ENCODE measurements around the gene CTU2.

CTU2 gene

GRCh38 chr16:88686439-88687253, 19.7 kb upstream of the CTU2 start, which contains the start of gene SNAI3:
TSS of gene SNAI3 (minus strand) at chr16:88686507. CDS start at chr16:88686406, 101 bp downstream.
- H3K9me3 ChIP-seq (ENCODE audit: control extremely low read depth in 1 of 5, control insufficient read depth in 4 of 5, insufficient read depth in 2 of 5, low read depth in 1 of 5, low read length in 4 of 5), result no peaks in the 10 kb centered on the region
- ChIA-PET POLR2A (interaction anchor here (0.5 to 2.1 kb wide), 5 partner anchors 14 to 29 kb away, joined by 3 to 11 read pairs (median 4); no protein-coding TSS in a partner anchor), CTCF (interaction anchor here (3.2 to 3.3 kb wide), 2 partner anchors 14 to 18 kb away, joined by 11 to 24 read pairs; no protein-coding TSS in a partner anchor)
- H3K27ac ChIP-seq (ENCODE audit: insufficient read depth in 1 of 2, low read depth in 1 of 2, low read length in 2 of 2, poor library complexity in 1 of 2, severe bottlenecking in 2 of 2), result no peak within 1 kb of the TSS
- peak; percentile 54 to 61 (median 58) for DNase-seq
- H3K27me3 ChIP-seq (replicated peaks in 2 of 5; ENCODE audit: control insufficient read depth in 4 of 5, insufficient read depth in 5 of 5, low read length in 4 of 5), result no peaks in the 10 kb centered on the region
- peaks cover 2 to 64% (median 41%) of the 10 kb centered on the region in 4 experiments for H3K4me1 ChIP-seq (ENCODE audit: control extremely low read depth in 1 of 4, control insufficient read depth in 4 of 4, insufficient read depth in 4 of 4, low read length in 3 of 4)
- WGBS (ENCODE audit: insufficient coverage), result 16% methylated on average over 46 of the region's 65 CpGs
- peak within 1 kb of the TSS; percentile 43 to 87 (median 74) for H3K4me3 ChIP-seq (ENCODE audit: control insufficient read depth in 1 of 7, extremely low read depth in 1 of 7, insufficient read depth in 4 of 7, low read depth in 2 of 7, low read length in 6 of 7)
- H3K36me3 ChIP-seq (ENCODE audit: control insufficient read depth in 4 of 4, insufficient read depth in 4 of 4, low read length in 3 of 4), result no peaks in the 10 kb centered on the region

DNA sequence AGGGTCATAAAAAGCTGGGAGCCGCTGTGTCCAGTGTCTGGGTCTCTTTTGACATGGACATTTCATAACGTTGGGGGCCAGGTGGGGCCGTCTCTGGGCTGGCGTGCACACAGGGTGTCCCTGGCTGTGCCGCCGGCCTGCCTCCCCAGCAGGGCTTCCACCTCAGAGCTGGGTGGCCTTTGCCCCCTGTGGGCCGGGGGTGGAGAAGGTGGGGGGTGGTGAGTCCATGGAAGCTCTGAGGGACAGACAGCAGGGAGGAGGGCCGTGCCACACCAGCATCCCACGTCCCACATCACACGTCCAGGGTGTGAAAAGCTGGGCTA, 19.1 kb upstream of the CTU2 start:
- WGBS (ENCODE audit: insufficient coverage), result 81% methylated on average over 3 of the region's 10 CpGs
- H3K4me1 ChIP-seq (ENCODE audit: control extremely low read depth in 1 of 4, control insufficient read depth in 4 of 4, insufficient read depth in 4 of 4, low read length in 3 of 4), result peaks cover 4 to 64% (median 40%) of the 10 kb centered on the region in 4 experiments
- DNase-seq, result no peak
- ChIA-PET POLR2A (interaction anchor here (1.0 to 1.4 kb wide), 3 partner anchors 13 to 18 kb away, joined by 3 to 5 read pairs (median 4); no protein-coding TSS in a partner anchor), CTCF (interaction anchor here (3.2 to 3.3 kb wide), 2 partner anchors 14 to 17 kb away, joined by 11 to 24 read pairs; no protein-coding TSS in a partner anchor)
- no peak overlapping the region for H3K4me3 ChIP-seq (ENCODE audit: control insufficient read depth in 1 of 7, extremely low read depth in 1 of 7, insufficient read depth in 4 of 7, low read depth in 2 of 7, low read length in 6 of 7)
- H3K27ac ChIP-seq (ENCODE audit: insufficient read depth in 1 of 2, low read depth in 1 of 2, low read length in 2 of 2, poor library complexity in 1 of 2, severe bottlenecking in 2 of 2), result no peak overlapping the region
- no peaks in the 10 kb centered on the region for H3K9me3 ChIP-seq (ENCODE audit: control extremely low read depth in 1 of 5, control insufficient read depth in 4 of 5, insufficient read depth in 2 of 5, low read depth in 1 of 5, low read length in 4 of 5)
- no peaks in the 10 kb centered on the region for H3K27me3 ChIP-seq (replicated peaks in 2 of 5; ENCODE audit: control insufficient read depth in 4 of 5, insufficient read depth in 5 of 5, low read length in 4 of 5)
- H3K36me3 ChIP-seq (ENCODE audit: control insufficient read depth in 4 of 4, insufficient read depth in 4 of 4, low read length in 3 of 4), result no peaks in the 10 kb centered on the region

DNA sequence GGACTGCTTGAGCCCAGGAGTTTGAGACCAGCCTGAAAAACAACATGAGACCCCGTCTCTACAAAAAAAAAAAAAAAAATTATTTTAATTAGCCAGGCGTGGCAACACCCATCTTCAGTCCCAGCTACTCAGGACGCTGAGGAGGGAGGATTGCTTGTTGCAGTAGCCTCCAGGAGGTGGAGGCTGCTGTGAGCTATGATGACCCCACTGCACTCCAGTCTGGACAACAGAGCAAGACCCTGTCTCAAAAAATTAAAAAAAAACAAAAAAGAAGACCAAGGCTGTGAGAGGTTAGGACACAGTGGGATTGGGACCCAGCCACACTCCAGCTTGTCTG, 18.7 kb upstream of the CTU2 start:
- Histone ChIP-seq H3K9me3 (ENCODE audit: control extremely low read depth in 1 of 5, control insufficient read depth in 4 of 5, insufficient read depth in 2 of 5, low read depth in 1 of 5, low read length in 4 of 5) (no peaks in the 10 kb centered on the region), H3K4me1 (ENCODE audit: control extremely low read depth in 1 of 4, control insufficient read depth in 4 of 4, insufficient read depth in 4 of 4, low read length in 3 of 4) (peaks cover 2 to 65% (median 42%) of the 10 kb centered on the region in 4 experiments), H3K4me3 (ENCODE audit: control insufficient read depth in 1 of 7, extremely low read depth in 1 of 7, insufficient read depth in 4 of 7, low read depth in 2 of 7, low read length in 6 of 7) (no peak overlapping the region), H3K27me3 (replicated peaks in 2 of 5; ENCODE audit: control insufficient read depth in 4 of 5, insufficient read depth in 5 of 5, low read length in 4 of 5) (no peaks in the 10 kb centered on the region), H3K27ac (ENCODE audit: insufficient read depth in 1 of 2, low read depth in 1 of 2, low read length in 2 of 2, poor library complexity in 1 of 2, severe bottlenecking in 2 of 2) (no peak overlapping the region), H3K36me3 (ENCODE audit: control insufficient read depth in 4 of 4, insufficient read depth in 4 of 4, low read length in 3 of 4) (no peaks in the 10 kb centered on the region)
- DNase-seq, result no peak
- CTCF ChIA-PET, result interaction anchor here (3.2 to 3.3 kb wide), 2 partner anchors 13 to 17 kb away, joined by 11 to 24 read pairs; no protein-coding TSS in a partner anchor
- POLR2A ChIA-PET, result interaction anchor here (1.2 to 1.4 kb wide), 2 partner anchors 13 to 15 kb away, joined by 4 to 5 read pairs; no protein-coding TSS in a partner anchor
- 94% methylated on average over 2 of the region's 3 CpGs for WGBS (ENCODE audit: insufficient coverage)

DNA sequence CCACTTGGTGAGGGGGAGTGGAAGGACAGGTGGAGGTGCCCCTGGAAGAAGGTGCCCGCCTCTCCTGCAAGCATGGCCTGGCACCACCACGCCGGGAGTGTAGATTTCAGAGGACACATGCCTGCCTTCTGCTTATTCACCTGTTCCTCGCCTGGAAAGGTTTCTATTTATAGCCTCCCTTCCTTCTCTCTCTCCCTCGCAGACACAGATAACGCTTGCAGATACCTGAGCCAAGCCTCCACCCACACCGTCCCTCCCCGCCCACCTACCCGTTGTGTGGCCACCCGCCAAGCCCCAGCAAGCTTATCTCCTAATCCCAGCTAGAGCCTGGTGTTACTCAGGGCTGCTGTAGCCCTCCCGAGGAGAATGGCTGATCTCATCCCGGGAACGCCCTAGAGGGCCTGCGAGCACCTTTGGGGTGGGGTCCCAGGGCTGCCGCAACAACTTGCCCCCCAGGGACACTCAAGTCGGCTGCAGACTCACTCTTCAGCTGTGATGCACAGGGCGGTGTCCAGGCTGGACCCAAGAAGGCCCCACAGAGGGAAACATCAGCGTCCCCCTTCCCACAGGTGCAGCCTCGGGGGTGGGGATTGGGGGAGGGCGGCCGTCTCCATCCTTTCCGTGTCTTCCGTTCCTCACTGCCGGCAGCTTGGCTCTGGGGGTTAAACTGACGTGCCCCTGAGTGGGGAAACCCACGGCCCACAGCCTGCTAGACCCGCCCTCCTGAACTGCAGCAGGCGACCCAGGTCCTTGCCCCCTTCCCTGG, 18.1 kb upstream of the CTU2 start:
- Histone ChIP-seq H3K36me3 (ENCODE audit: control insufficient read depth in 4 of 4, insufficient read depth in 4 of 4, low read length in 3 of 4) (no peaks in the 10 kb centered on the region), H3K27ac (ENCODE audit: insufficient read depth in 1 of 2, low read depth in 1 of 2, low read length in 2 of 2, poor library complexity in 1 of 2, severe bottlenecking in 2 of 2) (no peak overlapping the region), H3K4me1 (ENCODE audit: control extremely low read depth in 1 of 4, control insufficient read depth in 4 of 4, insufficient read depth in 4 of 4, low read length in 3 of 4) (peaks cover 2 to 71% (median 47%) of the 10 kb centered on the region in 4 experiments), H3K27me3 (replicated peaks in 2 of 5; ENCODE audit: control insufficient read depth in 4 of 5, insufficient read depth in 5 of 5, low read length in 4 of 5) (no peaks in the 10 kb centered on the region), H3K4me3 (ENCODE audit: control insufficient read depth in 1 of 7, extremely low read depth in 1 of 7, insufficient read depth in 4 of 7, low read depth in 2 of 7, low read length in 6 of 7) (no peak overlapping the region), H3K9me3 (ENCODE audit: control extremely low read depth in 1 of 5, control insufficient read depth in 4 of 5, insufficient read depth in 2 of 5, low read depth in 1 of 5, low read length in 4 of 5) (no peaks in the 10 kb centered on the region)
- POLR2A ChIA-PET, result interaction anchor here (1.2 kb wide), 1 partner anchor 14 kb away, joined by 4 read pairs; no protein-coding TSS in a partner anchor
- peak in 2 of 3 donors; percentile 26 to 48 for DNase-seq
- 51% methylated on average over 28 of the region's 28 CpGs for WGBS (ENCODE audit: insufficient coverage)
- CTCF ChIA-PET, result interaction anchor here (3.2 to 3.3 kb wide), 2 partner anchors 13 to 16 kb away, joined by 11 to 24 read pairs; no protein-coding TSS in a partner anchor

GRCh38 chr16:88690341-88691128, 15.8 kb upstream of the CTU2 start:
- 86% methylated on average over 19 of the region's 21 CpGs for WGBS (ENCODE audit: insufficient coverage)
- POLR2A ChIA-PET, result interaction anchor here (1.8 to 2.2 kb wide), 2 partner anchors 11 to 13 kb away, joined by 9 to 15 read pairs; no protein-coding TSS in a partner anchor
- peaks cover 2 to 69% (median 50%) of the 10 kb centered on the region in 4 experiments for H3K4me1 ChIP-seq (ENCODE audit: control extremely low read depth in 1 of 4, control insufficient read depth in 4 of 4, insufficient read depth in 4 of 4, low read length in 3 of 4)

DNA sequence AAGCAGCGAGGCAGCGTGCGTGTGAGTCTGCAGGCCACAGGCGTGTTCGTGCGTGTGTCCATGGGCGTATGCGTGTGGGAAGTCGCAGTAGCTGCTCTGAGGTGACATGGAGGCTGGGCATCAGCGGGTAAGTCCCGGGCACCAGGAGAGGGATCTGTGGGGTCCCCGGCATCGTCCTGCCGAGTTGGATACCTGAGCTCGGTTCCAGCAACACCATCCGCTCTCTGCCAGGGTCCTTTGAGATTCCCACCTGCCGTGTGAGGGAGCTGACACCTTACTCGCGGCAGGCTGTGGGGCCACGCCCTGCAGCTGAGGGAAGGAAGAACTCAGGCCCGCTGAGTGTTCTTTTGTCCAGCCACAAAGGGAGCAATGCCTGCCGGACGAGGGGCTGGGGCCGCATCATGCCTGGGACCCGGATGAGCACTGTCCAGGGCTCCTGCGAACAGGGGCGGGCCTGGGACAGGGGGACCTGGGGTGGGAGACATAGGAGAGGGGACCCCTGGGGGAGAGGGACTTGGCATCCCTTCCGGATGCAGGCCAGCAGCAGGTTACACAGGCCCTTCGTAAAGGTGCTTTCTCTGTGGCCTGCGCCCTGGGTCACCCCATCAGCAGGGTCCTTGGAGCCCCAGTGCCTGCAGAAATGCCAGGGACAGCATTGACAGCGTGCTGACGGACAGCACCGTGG, 15.0 kb upstream of the CTU2 start:
- H3K9me3 ChIP-seq (ENCODE audit: control extremely low read depth in 1 of 5, control insufficient read depth in 4 of 5, insufficient read depth in 2 of 5, low read depth in 1 of 5, low read length in 4 of 5), result no peaks in the 10 kb centered on the region
- H3K27me3 ChIP-seq (replicated peaks in 2 of 5; ENCODE audit: control insufficient read depth in 4 of 5, insufficient read depth in 5 of 5, low read length in 4 of 5), result no peaks in the 10 kb centered on the region
- peaks cover 2 to 62% (median 45%) of the 10 kb centered on the region in 4 experiments for H3K4me1 ChIP-seq (ENCODE audit: control extremely low read depth in 1 of 4, control insufficient read depth in 4 of 4, insufficient read depth in 4 of 4, low read length in 3 of 4)
- WGBS (ENCODE audit: insufficient coverage), result 89% methylated on average over 33 of the region's 33 CpGs
- no peak overlapping the region for H3K27ac ChIP-seq (ENCODE audit: insufficient read depth in 1 of 2, low read depth in 1 of 2, low read length in 2 of 2, poor library complexity in 1 of 2, severe bottlenecking in 2 of 2)
- peaks cover 0 to 17% (median 9%) of the 10 kb centered on the region in 4 experiments for H3K36me3 ChIP-seq (ENCODE audit: control insufficient read depth in 4 of 4, insufficient read depth in 4 of 4, low read length in 3 of 4)
- no peak for DNase-seq
- no peak overlapping the region for H3K4me3 ChIP-seq (ENCODE audit: control insufficient read depth in 1 of 7, extremely low read depth in 1 of 7, insufficient read depth in 4 of 7, low read depth in 2 of 7, low read length in 6 of 7)
- ChIA-PET POLR2A (interaction anchor here (0.9 to 2.2 kb wide), 4 partner anchors 10 to 38 kb away, joined by 3 to 15 read pairs (median 8); partner anchors contain the start of genes CTU2 and RNF166), CTCF (interaction anchor here (1.6 kb wide), 1 partner anchor 11 kb away, joined by 5 read pairs; no protein-coding TSS in a partner anchor)

More at GRCh38 chr16:88690341-88691128, 15.8 kb upstream of the CTU2 start:
- H3K4me3 ChIP-seq (ENCODE audit: control insufficient read depth in 1 of 7, extremely low read depth in 1 of 7, insufficient read depth in 4 of 7, low read depth in 2 of 7, low read length in 6 of 7), result no peak overlapping the region
- H3K27ac ChIP-seq (ENCODE audit: insufficient read depth in 1 of 2, low read depth in 1 of 2, low read length in 2 of 2, poor library complexity in 1 of 2, severe bottlenecking in 2 of 2), result no peak overlapping the region
- H3K27me3 ChIP-seq (replicated peaks in 2 of 5; ENCODE audit: control insufficient read depth in 4 of 5, insufficient read depth in 5 of 5, low read length in 4 of 5), result no peaks in the 10 kb centered on the region
- CTCF ChIA-PET, result no interaction called here
- no peaks in the 10 kb centered on the region for H3K9me3 ChIP-seq (ENCODE audit: control extremely low read depth in 1 of 5, control insufficient read depth in 4 of 5, insufficient read depth in 2 of 5, low read depth in 1 of 5, low read length in 4 of 5)
- no peak for DNase-seq
- peaks cover 0 to 10% (median 5%) of the 10 kb centered on the region in 4 experiments for H3K36me3 ChIP-seq (ENCODE audit: control insufficient read depth in 4 of 4, insufficient read depth in 4 of 4, low read length in 3 of 4)
